ENCODE measurements around the gene ZGLP1.
A peak's percentile ranks its signal among the peaks of the same experiment; 100 is the strongest.

The ZGLP1 gene

GRCh38 chr19:10274589-10274988 lies 35.0 kb downstream of the ZGLP1 start:
- DNase-seq, result no peak

GRCh38 chr19:10271543-10272086 lies 38.0 kb downstream of the ZGLP1 start:
- DNase-seq, result peak in 1 of 2 experiments; percentile 58

DNA sequence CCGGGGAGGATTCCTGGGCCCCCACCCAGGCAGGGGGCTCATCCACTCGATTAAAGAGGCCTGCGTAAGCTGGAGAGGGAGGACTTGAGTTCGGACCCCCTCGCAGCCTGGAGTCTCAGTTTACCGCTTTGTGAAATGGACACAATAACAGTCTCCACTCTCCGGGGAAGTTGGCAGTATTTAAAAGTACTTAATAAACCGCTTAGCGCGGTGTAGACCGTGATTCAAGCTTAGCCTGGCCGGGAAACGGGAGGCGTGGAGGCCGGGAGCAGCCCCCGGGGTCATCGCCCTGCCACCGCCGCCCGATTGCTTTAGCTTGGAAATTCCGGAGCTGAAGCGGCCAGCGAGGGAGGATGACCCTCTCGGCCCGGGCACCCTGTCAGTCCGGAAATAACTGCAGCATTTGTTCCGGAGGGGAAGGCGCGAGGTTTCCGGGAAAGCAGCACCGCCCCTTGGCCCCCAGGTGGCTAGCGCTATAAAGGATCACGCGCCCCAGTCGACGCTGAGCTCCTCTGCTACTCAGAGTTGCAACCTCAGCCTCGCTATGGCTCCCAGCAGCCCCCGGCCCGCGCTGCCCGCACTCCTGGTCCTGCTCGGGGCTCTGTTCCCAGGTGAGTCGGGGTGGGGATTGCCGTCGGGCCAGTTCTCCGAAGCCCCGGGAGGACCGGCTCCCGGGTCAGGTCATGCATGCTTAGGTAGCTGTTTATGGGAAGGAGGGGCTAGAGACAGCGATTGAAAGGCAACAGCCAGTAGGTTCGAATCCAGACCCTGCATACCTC lies 38.8 kb downstream of the ZGLP1 start, which contains the start of gene ICAM1:
Gene ICAM1 (plus strand): TSS at position 505 of the 779 bp plus-strand sequence. CDS start 40 bp downstream, at position 545.
- DNase-seq, result peak; percentile 86 to 89

DNA sequence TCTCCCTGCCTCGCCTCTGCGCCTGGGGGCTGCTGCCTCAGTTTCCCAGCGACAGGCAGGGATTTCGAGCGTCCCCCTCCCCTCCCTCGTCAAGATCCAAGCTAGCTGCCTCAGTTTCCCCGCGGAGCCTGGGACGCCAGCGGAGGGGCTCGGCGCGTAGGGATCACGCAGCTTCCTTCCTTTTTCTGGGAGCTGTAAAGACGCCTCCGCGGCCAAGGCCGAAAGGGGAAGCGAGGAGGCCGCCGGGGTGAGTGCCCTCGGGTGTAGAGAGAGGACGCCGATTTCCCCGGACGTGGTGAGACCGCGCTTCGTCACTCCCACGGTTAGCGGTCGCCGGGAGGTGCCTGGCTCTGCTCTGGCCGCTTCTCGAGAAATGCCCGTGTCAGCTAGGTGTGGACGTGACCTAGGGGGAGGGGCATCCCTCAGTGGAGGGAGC lies 39.4 kb downstream of the ZGLP1 start:
- peak; percentile 86 to 90 for DNase-seq

- peak; percentile 95 to 96 for DNase-seq
Measured at GRCh38 chr19:10269333-10270179, 40.1 kb downstream of the ZGLP1 start.

DNA sequence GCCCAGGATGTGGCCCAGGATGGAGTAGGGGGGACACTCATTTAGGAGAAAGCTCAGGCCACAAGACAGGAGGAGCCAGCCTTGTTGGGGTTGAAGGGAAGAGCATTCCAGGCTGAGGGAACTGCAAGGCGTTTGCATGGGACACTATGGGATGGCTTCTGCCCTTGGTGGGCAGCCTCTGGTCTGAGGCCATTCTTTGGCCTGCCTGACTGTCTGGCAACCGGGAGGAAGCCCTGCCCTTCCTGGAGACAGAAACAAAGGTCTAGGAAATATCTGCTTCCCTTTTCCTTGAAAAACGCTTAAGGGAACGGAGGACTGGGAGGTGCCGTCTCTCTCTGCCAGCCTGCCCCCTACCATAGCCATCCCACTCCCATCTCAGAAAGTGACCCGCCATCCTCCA lies 41.5 kb downstream of the ZGLP1 start:
- DNase-seq, result no peak

GRCh38 chr19:10266706-10267105 lies 42.9 kb downstream of the ZGLP1 start:
- no peak for DNase-seq

DNA sequence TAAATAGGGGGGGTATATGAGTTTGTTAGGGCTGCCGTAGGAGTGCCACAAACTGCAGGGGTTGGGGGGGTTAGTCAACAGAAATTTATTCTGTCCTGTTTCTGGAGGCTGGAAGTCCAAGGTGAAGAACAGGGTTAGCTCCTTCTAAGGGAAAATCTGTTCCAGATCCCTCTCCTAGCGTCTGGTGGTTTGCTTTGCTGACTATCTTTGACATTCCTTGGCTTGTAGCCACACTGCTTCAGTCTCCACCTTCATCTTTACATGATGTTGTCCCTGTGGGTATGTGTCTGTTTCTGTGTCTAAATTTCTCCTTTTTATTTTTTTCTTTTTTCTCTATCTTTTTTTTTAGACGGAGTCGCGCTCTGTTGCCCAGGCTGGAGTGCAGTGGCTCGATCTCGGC lies 46.8 kb downstream of the ZGLP1 start:
- no peak for DNase-seq

DNA sequence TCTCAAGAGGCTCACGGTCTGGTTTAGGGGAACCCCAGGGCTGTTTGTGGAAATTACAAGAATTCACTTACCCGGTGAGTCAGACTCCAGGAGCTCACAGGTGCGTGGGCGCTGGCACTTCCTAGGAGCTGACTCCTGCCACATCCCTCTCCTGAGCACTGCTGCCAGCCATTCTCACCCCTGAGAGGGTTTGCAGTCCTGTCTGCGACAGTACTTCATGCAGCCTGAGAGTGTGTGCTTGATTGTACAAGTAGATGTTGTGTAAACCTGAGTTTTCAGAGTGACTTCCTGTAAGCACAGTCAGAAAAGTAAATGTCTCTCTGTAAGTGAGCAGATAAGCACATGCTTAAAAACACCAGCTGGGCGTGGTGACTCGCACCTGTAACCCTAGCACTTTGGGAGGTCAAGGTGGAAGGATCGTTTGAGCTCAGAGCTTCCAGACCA lies 49.5 kb downstream of the ZGLP1 start:
- DNase-seq, result peak; percentile 81 to 84

GRCh38 chr19:10259162-10259905 lies 50.3 kb downstream of the ZGLP1 start:
- peak; percentile 96 to 97 for DNase-seq

DNA sequence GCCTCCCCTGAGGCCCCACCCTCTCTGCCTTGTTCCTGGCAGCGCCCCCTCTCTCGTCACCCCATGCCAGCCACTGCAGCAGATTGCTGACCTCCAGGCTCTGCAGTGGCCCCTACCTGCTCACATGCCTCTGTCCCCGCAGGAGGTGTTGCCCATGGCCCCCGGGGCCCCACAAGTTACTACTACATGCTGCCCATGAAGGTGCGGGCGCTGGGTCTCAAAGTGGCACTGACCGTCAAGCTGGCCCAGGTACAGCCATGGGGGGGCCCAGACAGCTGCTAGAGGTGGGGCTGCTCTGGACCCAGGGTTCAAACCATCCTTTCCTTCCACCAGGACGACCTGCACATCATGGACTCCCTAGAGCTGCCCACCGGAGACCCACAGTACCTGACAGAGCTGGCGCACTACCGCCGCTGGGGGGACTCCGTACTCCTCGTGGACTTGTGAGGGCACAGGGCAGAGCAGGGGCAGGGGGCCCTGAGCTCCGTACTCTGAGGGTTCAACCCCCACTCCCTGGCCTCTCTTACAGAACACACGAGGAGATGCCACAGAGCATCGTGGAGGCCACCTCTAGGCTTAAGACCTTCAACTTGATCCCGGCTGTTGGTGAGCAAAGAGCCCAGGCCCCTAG lies 51.4 kb downstream of the ZGLP1 start:
- no peak for DNase-seq

DNA sequence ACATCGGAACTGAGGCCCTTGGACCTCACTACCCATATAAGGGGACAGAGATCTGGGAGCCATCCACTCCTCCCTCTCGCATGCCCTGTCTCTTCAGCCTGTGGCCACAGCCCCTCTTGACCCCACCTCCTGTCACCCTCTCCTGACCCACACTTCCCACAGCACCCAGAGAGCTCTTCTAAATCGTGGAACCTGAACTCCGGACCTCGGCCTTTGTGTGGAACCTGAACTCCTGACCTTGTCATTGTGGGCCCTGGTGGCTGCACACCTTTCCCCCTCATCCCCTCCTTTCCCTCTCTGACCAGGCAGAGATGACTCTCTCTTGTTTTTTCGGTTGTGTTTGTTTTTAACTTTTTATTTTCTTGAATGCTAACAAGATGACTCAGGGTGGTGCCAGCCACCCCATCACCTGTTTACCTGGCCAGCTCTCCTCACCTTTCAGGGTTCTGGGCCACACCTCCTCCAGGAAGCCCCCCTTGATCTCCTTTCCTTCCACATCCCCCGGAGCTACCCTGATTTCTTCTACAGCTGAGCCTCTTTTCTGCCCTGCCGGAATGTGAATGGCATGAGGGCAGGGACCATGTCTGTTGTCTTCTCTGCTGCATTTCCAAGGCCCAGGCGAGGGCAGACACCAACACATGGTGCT lies 52.5 kb downstream of the ZGLP1 start:
- no peak for DNase-seq

- no peak for DNase-seq
Measured at GRCh38 chr19:10256551-10256950, 53.1 kb downstream of the ZGLP1 start.

GRCh38 chr19:10255358-10255757 lies 54.3 kb downstream of the ZGLP1 start:
- DNase-seq, result no peak

All from activated T-cell treated with anti-CD3 and anti-CD28 coated beads, Interleukin-2, amount 50 U/mL, for 48 hours (primary cell).